HEK293 (cell line): ENCODE data around the gene PSD2.

Experiments
- CTCF ChIA-PET: fragments of 350-600 bp; formaldehyde crosslinking; extraction: SDS; loops from one replicate; lab custom pipeline; 2021; ENCODE audit warnings: antibody characterized with exemption; lab: Yijun Ruan, JAX
- POLR2A ChIA-PET: fragments of 300-600 bp; formaldehyde crosslinking; extraction: SDS; loops from one replicate; lab custom pipeline; 2020; ENCODE audit warnings: antibody characterized with exemption, inconsistent platforms; lab: Yijun Ruan, JAX
- H3K27ac ChIP-seq: fragments of 200-500 bp; sonication (Bioruptor generic); 2 replicates; pipeline ENCODE4 v1.5.1; 2014; ENCODE audit warnings: low read depth, low read length, control low read depth, inconsistent platforms; ENCODE audit errors: extremely low read depth
- H3K36me3 ChIP-seq, 2 experiments: fragments of 200-500 bp in 1 of 2; sonication (Bioruptor generic) in 1 of 2; 1 replicate in 1 of 2; 2 replicates in 1 of 2; pipeline ENCODE4 v1.5.1; 2014 to 2017; ENCODE audit warnings: inconsistent platforms in 2 of 2, low read length in 2 of 2; ENCODE audit not compliant: control insufficient read depth in 2 of 2, insufficient read depth in 1 of 2
- H3K4me1 ChIP-seq: fragments of 200-500 bp; sonication (Bioruptor generic); 2 replicates; pipeline ENCODE4 v1.5.1; 2014; ENCODE audit warnings: mild to moderate bottlenecking, low read length, inconsistent platforms; ENCODE audit not compliant: control insufficient read depth, insufficient read depth
- H3K4me3 ChIP-seq: 2 replicates; pipeline ENCODE4 v1.5.1; 2011; ENCODE audit warnings: low read depth, mild to moderate bottlenecking, control low read depth, low read length, moderate library complexity
- H3K9me3 ChIP-seq: fragments of 200-500 bp; sonication (Bioruptor generic); 2 replicates; pipeline ENCODE4 v1.5.1; 2014; ENCODE audit warnings: low read depth, low read length, inconsistent platforms; ENCODE audit not compliant: control insufficient read depth, insufficient read depth
- GLI4 ChIP-seq: fragments of 450-650 bp; formaldehyde crosslinking; IDR thresholded peaks from 2 replicates; pipeline ENCODE4 v1.5.1; 2016; ENCODE audit warnings: missing biosample characterization, missing genetic modification characterization
- GLIS1 ChIP-seq: fragments of 450-650 bp; formaldehyde crosslinking; IDR thresholded peaks from 2 replicates; pipeline ENCODE4 v1.5.1; 2016; ENCODE audit warnings: missing biosample characterization, missing genetic modification characterization
- IKZF3 ChIP-seq: fragments of 450-650 bp; IDR thresholded peaks from 2 replicates; pipeline ENCODE4 v1.5.0; 2018; ENCODE audit warnings: missing biosample characterization, mild to moderate bottlenecking, missing genetic modification characterization, moderate library complexity
- KLF7 ChIP-seq: fragments of 450-650 bp; formaldehyde crosslinking; IDR thresholded peaks from 2 replicates; pipeline ENCODE4 v1.5.1; 2016; ENCODE audit warnings: missing biosample characterization, missing genetic modification characterization, borderline replicate concordance
- OSR2 ChIP-seq: fragments of 450-650 bp; formaldehyde crosslinking; IDR thresholded peaks from 2 replicates; pipeline ENCODE4 v1.5.1; 2016; ENCODE audit warnings: missing biosample characterization, missing genetic modification characterization
- PATZ1 ChIP-seq: fragments of 450-650 bp; formaldehyde crosslinking; IDR thresholded peaks from 2 replicates; pipeline ENCODE4 v1.5.1; 2016; ENCODE audit warnings: missing biosample characterization, missing genetic modification characterization
- PRDM2 ChIP-seq: fragments of 450-650 bp; formaldehyde crosslinking; IDR thresholded peaks from 2 replicates; pipeline ENCODE4 v1.5.1; 2016; ENCODE audit warnings: missing biosample characterization, missing genetic modification characterization, borderline replicate concordance
- RBAK ChIP-seq: fragments of 450-650 bp; formaldehyde crosslinking; IDR thresholded peaks from 2 replicates; pipeline ENCODE4 v1.5.1; 2016; ENCODE audit warnings: missing biosample characterization, missing genetic modification characterization
- TRIM28 ChIP-seq: IDR thresholded peaks from 2 replicates; pipeline ENCODE4 v1.6.1; 2011; ENCODE audit warnings: low read length, control low read depth, borderline replicate concordance
- ZBTB21 ChIP-seq: fragments of 450-650 bp; formaldehyde crosslinking; IDR thresholded peaks from 2 replicates; pipeline ENCODE4 v1.5.1; 2017; ENCODE audit warnings: missing biosample characterization, missing genetic modification characterization
- ZNF114 ChIP-seq: fragments of 450-650 bp; formaldehyde crosslinking; IDR thresholded peaks from 2 replicates; pipeline ENCODE4 v1.5.0; 2017; ENCODE audit warnings: missing biosample characterization, missing genetic modification characterization
- ZNF146 ChIP-seq: fragments of 450-650 bp; formaldehyde crosslinking; IDR thresholded peaks from 2 replicates; pipeline ENCODE4 v1.5.1; 2016; ENCODE audit warnings: missing biosample characterization, missing genetic modification characterization
- ZNF155 ChIP-seq: fragments of 450-650 bp; formaldehyde crosslinking; IDR thresholded peaks from 2 replicates; pipeline ENCODE4 v1.5.1; 2016; ENCODE audit warnings: missing biosample characterization, missing genetic modification characterization
- ZNF157 ChIP-seq: fragments of 450-650 bp; formaldehyde crosslinking; IDR thresholded peaks from 2 replicates; pipeline ENCODE4 v1.5.1; 2016; ENCODE audit warnings: missing biosample characterization, missing genetic modification characterization
- ZNF23 ChIP-seq: fragments of 450-650 bp; formaldehyde crosslinking; IDR thresholded peaks from 2 replicates; pipeline ENCODE4 v1.5.1; 2016; ENCODE audit warnings: missing biosample characterization, missing genetic modification characterization, borderline replicate concordance
- ZNF24 ChIP-seq: fragments of 450-650 bp; formaldehyde crosslinking; IDR thresholded peaks from 2 replicates; pipeline ENCODE4 v1.5.1; 2016; ENCODE audit warnings: missing biosample characterization, missing genetic modification characterization
- ZNF324 ChIP-seq: fragments of 450-650 bp; formaldehyde crosslinking; IDR thresholded peaks from 2 replicates; pipeline ENCODE4 v1.5.1; 2016; ENCODE audit warnings: missing biosample characterization, missing genetic modification characterization
- ZNF391 ChIP-seq: fragments of 450-650 bp; formaldehyde crosslinking; IDR thresholded peaks from 2 replicates; pipeline ENCODE4 v1.5.1; 2016; ENCODE audit warnings: low read depth, missing biosample characterization, missing genetic modification characterization, borderline replicate concordance
- ZNF426 ChIP-seq: fragments of 450-650 bp; formaldehyde crosslinking; IDR thresholded peaks from 2 replicates; pipeline ENCODE4 v1.5.1; 2017; ENCODE audit warnings: missing biosample characterization, missing genetic modification characterization, mild to moderate bottlenecking, inconsistent platforms, moderate library complexity
- ZNF555 ChIP-seq: fragments of 450-650 bp; formaldehyde crosslinking; conservative IDR thresholded peaks from 2 replicates; pipeline ENCODE4 v1.5.1; 2017; ENCODE audit warnings: missing biosample characterization, mild to moderate bottlenecking, missing genetic modification characterization, inconsistent platforms
- ZNF621 ChIP-seq: fragments of 450-650 bp; formaldehyde crosslinking; IDR thresholded peaks from 2 replicates; pipeline ENCODE4 v1.5.1; 2017; ENCODE audit warnings: missing biosample characterization, missing genetic modification characterization
- ZNF623 ChIP-seq: fragments of 450-650 bp; formaldehyde crosslinking; IDR thresholded peaks from 2 replicates; pipeline ENCODE4 v1.5.1; 2016; ENCODE audit warnings: missing biosample characterization, missing genetic modification characterization
- ZNF639 ChIP-seq: fragments of 450-650 bp; formaldehyde crosslinking; IDR thresholded peaks from 2 replicates; pipeline ENCODE4 v1.5.1; 2016; ENCODE audit warnings: missing biosample characterization, missing genetic modification characterization
- ZNF660 ChIP-seq: fragments of 450-650 bp; IDR thresholded peaks from 2 replicates; pipeline ENCODE4 v1.5.1; 2018; ENCODE audit warnings: missing biosample characterization, mild to moderate bottlenecking, missing genetic modification characterization
- ZNF792 ChIP-seq: fragments of 450-650 bp; formaldehyde crosslinking; IDR thresholded peaks from 2 replicates; pipeline ENCODE4 v1.5.1; 2016; ENCODE audit warnings: missing biosample characterization, missing genetic modification characterization
- ZNF837 ChIP-seq: fragments of 450-650 bp; formaldehyde crosslinking; IDR thresholded peaks from 2 replicates; pipeline ENCODE4 v1.5.1; 2016; ENCODE audit warnings: missing biosample characterization, missing genetic modification characterization
- ZSCAN16 ChIP-seq: fragments of 450-650 bp; formaldehyde crosslinking; IDR thresholded peaks from 2 replicates; pipeline ENCODE4 v1.5.1; 2016; ENCODE audit warnings: missing biosample characterization, missing genetic modification characterization
- ZSCAN30 ChIP-seq: fragments of 450-650 bp; IDR thresholded peaks from 2 replicates; pipeline ENCODE4 v1.5.1; 2018; ENCODE audit warnings: missing biosample characterization, mild to moderate bottlenecking, missing genetic modification characterization, moderate library complexity

The PSD2 gene

GRCh38 chr5:139839232-139839815, 43.7 kb downstream of the PSD2 start:
- no peaks in the 10 kb centered on the region for H3K4me1 ChIP-seq
- no peak overlapping the region for H3K4me3 ChIP-seq
- no peak overlapping the region for H3K27ac ChIP-seq
- POLR2A ChIA-PET = no interaction called here
- H3K9me3 ChIP-seq = no peaks in the 10 kb centered on the region
- CTCF ChIA-PET = interaction anchor here (1.4 kb wide), 1 partner anchor 52 kb away, joined by 4 read pairs; no protein-coding TSS in a partner anchor
- TF ChIP-seq ZNF157 (tag by site-specific recombination) (no peak), PATZ1 (tag by site-specific recombination) (no peak), ZNF324 (tag by site-specific recombination) (no peak), ZNF155 (tag by site-specific recombination) (no peak), ZSCAN16 (no peak), ZNF555 (no peak), GLI4 (tag by site-specific recombination) (no peak), ZNF639 (tag by site-specific recombination) (no peak)
- no peaks in the 10 kb centered on the region for H3K36me3 ChIP-seq

- Histone ChIP-seq H3K4me1 (no peaks in the 10 kb centered on the region), H3K36me3 (no peaks in the 10 kb centered on the region), H3K27ac (no peak overlapping the region), H3K9me3 (no peaks in the 10 kb centered on the region), H3K4me3 (no peak overlapping the region)
- ChIA-PET POLR2A (no interaction called here), CTCF (interaction anchor here (0.7 kb wide), 1 partner anchor 321 kb away, joined by 3 read pairs; no protein-coding TSS in a partner anchor)
- TF ChIP-seq ZNF24 (tag by site-specific recombination) = no peak
- no peak for TF ChIP-seq ZNF623 (tag by site-specific recombination)
- TF ChIP-seq KLF7 (tag by site-specific recombination) = no peak
- TF ChIP-seq ZNF792 = no peak
- TF ChIP-seq PRDM2 (tag by site-specific recombination) = no peak
- TF ChIP-seq ZNF426 (tag by site-specific recombination) = no peak
- TF ChIP-seq ZNF23 (tag by site-specific recombination) = no peak
- TF ChIP-seq ZNF114 (tag by site-specific recombination) = no peak
- TF ChIP-seq TRIM28 = no peak
- no peak for TF ChIP-seq ZNF621 (tag by site-specific recombination)
- TF ChIP-seq ZNF837 = no peak
- no peak for TF ChIP-seq ZBTB21 (tag by site-specific recombination)
- TF ChIP-seq ZNF391 = no peak
- no peak for TF ChIP-seq ZNF146 (tag by site-specific recombination)
- TF ChIP-seq OSR2 (tag by site-specific recombination) = no peak
- TF ChIP-seq ZNF660 (tag by site-specific recombination) = no peak
- no peak for TF ChIP-seq GLIS1 (tag by site-specific recombination)
- TF ChIP-seq IKZF3 (tag by site-specific recombination) = no peak
- no peak for TF ChIP-seq ZSCAN30 (tag by site-specific recombination)
- TF ChIP-seq RBAK = no peak
Measured at GRCh38 chr5:139839918-139840317, 44.3 kb downstream of the PSD2 start.
